HG02588 (cell line): ENCODE results near the gene KLF12.
A peak's percentile ranks its signal among the peaks of the same experiment; 100 is the strongest.

ENCODE experiments used
- ATAC-seq: cut with Tn5 transposase; IDR thresholded peaks from one replicate; pipeline ENCODE4 v1.9.1; 2021; ENCODE audit warnings: mild to moderate bottlenecking, moderate library complexity; ENCODE audit not compliant: unreplicated experiment

The KLF12 gene

DNA sequence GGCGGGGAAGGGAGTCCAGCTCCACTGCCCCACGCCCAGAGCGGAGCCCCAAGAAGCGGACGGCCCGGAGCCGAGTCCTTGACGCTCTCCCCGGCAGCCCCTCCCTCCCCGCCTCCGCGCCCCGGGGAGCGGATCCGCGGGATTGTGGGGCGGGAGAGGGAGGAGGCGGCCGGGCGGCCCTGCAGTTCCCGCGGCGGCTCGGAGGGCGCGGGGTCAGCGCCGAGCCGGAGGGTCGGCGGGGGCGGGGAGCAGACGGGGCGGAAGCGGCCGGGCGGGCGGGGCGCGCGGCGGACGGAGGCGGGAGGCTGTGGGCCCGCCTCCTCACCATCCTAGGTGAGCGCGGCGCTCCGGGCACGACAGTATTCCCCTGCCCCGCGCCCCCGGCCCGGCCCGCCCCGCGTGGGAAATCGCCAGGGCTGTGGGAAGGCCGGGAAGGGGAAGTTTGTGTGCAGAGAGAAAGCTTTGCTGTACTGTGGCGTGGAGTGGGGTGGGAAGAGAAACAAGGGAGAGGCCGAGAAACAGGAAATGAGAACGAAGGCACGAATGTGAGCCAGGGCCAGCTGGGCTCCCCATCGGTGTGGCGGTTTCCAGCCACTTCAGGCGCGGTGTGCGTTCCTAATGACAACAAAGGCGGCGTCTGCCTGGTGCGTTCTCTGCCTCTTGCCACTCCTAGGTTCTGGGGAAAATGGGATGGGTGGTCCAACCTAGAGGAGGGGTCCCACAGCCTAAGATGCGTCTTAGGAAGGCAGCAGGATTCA, 1.3 kb upstream of the KLF12 start:
- ATAC-seq: peak; percentile 46

DNA sequence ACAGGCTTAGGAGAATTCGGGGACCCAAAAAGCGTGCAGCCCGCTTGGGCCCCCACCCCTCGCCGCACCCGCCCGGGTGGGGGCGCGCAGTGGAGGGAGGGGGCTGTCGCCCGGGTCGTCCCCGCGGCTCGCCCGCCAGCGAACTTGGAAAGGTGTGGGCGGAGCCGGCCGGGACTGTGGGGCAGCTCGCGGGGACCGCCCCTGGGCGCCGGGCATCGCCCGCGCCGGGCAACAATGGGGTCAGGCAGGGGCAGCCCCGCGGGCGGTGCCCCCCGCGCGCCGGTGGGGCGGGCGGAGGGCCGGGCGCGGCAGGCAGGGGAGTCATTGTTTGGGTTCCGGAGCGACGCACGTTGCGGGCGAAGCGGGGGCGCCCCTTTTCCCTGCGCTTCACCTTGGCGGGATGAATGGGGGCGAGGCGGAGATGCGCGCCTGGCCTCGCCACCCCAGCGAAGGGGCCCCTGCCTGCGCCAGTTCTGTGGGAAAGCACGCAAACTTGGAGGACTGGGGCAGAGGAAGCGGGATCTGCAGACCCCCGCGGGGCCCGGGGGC, 647 bp upstream of the KLF12 start:
- ATAC-seq: peak; percentile 31

GRCh38 chr13:74133657-74134201, 475 bp downstream of the KLF12 start:
- ATAC-seq: peak; percentile 33

- no peak for ATAC-seq
These were observed 1.2 kb downstream of the KLF12 start for GRCh38 chr13:74132776-74133656.

DNA sequence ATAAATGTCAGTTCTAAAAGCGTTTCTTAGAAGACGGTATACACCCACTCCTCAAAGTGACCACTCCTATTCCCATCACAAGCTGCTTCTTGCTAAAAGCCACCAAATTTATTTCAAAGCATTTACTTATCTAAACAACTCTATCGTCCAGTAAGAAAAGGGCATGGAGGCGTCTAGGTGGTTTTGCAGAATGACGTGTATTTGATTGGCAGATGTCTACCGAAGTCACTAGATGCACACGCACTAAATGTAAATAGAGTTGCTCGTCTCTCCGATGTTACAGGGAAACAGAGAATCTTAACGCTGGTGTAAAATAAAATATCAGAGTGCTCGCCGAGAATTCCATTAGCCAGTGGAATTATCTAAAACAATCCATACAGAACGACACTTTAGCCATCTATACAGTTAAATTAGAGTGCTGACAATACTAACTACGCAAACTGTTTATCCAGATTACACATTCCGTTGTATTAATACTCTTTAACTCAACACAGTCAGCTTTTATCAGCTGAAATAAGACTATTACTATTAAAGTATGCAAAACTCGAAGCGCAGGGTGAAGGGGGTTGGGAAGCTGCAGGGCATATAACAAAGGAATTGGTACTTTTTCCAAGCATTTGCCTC, 1.9 kb downstream of the KLF12 start:
- no peak for ATAC-seq

GRCh38 chr13:74131227-74131626, 3.0 kb downstream of the KLF12 start:
- no peak for ATAC-seq

DNA sequence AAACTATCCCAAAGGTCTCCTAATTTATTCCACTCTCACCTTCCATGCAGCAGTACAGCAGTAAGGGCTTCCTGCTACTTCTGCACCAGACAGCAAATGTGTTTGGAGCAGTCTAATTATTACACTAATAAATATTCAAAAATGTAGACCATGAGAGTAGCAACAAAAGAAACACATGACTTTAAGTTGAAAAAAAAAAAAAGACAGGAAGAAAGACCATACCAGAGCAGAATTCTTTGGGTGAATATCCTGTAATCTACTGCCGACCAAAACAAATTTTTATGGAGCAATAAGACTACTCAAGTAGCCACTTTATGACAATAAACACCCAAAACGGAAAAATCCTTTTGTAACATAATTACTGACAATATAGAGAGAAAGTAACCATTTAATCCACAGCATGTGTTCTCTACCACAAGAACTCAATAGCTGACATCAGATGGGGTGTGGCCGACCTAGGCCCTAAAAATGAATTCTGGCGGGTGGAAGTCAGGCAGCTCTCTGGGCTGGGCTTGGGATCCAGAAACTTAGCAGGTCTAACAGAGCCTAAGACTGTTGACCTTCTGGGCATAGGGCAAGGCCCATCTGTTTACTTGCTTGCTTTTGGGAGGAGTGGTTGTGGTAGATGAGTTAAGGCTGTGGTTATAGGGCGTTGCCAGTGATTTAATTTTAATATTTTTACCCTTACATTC, 4.6 kb downstream of the KLF12 start:
- ATAC-seq: no peak

- ATAC-seq: no peak
These were observed 5.9 kb downstream of the KLF12 start for GRCh38 chr13:74128156-74128767.

DNA sequence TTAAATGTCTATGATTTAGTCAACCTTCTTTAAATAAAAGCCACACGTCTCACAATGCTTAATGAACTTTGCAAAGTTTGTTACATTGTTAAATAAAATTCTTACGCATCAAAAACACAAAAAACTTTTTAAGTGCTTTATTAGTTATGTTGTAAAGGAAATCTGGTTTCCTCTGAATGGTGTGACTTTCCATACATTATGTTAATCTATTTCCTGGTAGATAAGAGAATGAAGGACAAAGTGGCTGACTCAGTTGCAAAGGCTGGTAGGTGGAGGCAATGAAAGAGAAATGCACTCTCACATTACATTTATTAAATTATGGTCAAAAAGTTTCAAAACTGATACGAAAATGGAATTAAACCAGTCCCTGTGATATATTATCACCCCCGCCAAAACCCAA, 15.9 kb downstream of the KLF12 start:
- ATAC-seq: no peak

DNA sequence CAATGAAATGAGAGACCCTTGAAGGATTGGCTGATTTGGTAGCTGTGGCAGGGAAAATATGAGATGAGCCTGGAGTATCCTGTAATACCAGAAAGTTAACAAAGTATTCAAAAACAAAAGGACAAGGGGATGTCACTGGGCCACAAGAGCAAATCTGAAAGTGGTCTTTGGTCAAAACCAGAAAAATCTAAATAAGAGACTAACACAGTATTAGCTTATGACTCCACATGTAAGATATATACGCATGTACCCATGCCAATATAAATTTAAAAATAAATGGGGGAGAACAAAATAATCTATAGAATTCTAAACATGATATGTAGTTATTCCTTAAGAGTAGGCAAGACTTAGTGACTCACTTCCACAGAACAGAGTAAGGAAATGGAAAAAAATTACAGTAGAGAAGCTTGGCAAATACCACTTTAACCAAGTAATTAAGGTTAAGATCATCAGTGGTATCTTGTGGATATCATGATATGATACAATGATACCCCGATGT, 16.9 kb downstream of the KLF12 start:
- no peak for ATAC-seq

DNA sequence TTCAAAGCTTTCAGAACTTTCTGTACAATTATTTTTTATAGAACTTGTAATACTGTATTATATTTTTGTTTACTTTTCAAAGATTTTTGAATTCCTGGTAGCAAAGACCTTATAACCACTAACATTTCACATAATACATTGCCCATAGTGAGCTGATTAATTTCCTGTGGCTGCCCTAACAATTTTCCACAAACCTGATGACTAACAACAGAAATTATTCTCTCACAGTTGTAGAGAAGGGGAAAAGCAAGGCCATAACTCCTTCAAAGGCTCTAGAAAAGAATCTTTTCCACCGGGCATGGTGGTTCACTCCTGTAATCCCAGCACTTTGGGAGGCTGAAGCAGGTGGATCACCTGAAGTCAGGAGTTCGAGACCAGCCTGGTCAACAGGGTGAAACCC, 19.1 kb downstream of the KLF12 start:
- ATAC-seq: no peak

- ATAC-seq: no peak
These were observed 19.6 kb downstream of the KLF12 start for GRCh38 chr13:74114641-74115040.

DNA sequence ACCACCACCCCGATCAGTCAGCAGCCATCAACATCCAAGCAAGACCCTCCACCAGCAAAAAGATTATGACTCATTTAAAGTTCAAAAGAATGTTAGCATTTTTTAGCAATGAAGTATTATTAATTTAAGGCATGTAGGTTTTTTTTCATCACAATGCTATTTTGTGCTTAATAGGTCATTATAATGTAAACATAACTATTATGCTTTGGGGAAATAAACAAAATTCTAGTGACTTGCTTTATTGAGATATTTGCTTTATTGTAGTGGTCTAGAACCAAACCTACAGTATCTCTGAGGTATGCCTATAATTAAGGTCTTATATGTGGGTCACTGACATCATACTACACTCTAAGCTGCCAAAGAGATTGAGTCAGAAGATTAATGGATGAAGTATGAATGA, 20.0 kb downstream of the KLF12 start:
- no peak for ATAC-seq

DNA sequence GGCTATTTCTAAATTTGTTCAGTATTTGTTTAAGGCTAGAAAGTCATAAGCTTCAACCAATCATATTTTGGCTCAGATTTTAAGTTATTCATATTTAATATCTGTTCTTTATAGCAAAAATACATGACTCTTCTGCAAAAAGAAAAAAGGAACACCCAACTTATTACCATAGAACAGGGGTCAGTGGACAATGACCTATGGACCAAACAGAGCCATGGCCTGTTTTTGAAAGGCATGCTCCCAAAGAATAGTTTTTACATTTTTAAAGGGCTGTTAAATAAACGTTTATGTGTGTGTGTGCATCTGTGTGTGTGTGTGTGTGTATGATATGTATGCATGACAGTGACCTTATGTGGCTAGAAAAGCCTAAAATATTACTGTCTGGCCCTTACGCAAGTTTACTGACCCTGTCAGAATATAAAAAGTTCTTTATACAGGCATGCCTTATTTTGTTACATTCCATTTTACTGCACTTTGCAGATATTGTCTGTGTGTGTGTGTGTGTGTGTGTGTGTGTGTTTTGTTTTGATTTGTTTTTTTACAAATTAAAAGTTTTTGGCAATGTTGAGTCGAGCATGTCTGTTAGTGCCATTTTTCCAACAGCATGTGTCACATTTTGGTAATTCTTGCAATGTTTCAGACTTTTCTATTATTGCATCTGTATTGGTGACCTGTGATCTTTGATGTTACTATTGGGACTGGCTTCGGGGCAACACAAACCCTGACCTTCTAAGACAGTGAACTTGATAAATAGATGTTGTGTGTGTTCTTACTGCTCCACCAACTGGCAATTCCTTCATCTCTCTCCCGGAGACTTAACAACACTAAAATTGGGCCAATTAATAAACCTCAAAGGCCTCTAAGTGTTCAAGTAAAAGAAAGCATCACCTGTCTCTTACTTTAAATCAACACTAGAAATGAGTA, 22.0 kb downstream of the KLF12 start:
- no peak for ATAC-seq

GRCh38 chr13:74111399-74111798, 22.8 kb downstream of the KLF12 start:
- no peak for ATAC-seq

- ATAC-seq: no peak
These were observed 24.2 kb downstream of the KLF12 start for GRCh38 chr13:74110053-74110452.

DNA sequence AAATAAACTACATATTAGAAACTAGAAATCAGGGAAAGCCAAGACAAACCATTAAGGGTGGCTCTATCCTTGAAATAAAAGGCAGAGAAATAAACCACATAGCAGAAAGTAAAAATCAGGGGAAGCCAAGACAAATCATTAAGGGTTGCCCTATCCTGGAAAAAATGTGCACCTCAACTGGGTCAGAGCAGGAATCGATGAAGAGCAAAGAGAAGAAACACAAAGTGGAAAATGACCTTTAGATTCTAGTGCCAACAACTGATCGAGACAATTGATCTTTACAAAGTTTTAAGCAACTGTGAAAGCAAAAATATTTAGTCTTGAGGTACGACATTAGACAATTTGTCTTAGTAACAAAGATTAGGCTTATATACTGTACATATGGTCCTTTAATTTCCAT, 26.6 kb downstream of the KLF12 start:
- no peak for ATAC-seq

DNA sequence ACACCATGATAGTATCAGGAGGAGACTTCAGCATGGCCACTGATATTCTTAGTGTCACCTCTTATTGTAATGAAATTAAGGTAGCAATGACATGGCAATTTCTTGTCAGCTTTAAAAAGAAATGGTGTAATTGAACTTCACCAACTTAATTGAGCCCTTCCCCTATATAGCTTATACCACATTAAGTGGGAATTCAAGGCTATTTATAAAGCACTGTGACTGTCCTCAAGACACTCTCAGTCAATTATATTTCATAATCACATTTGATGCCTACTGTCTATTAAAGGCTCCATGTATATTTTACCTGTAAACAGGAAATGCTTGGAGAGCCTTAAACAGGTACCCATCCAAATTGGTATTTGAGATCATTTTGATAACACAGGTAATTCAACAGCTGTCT, 28.3 kb downstream of the KLF12 start:
- ATAC-seq: no peak
